ENCODE data around the gene MRPL14. TPM values are rescaled to one million over a fixed set of nuclear protein-coding genes. Genes with fewer than 3 reads are reported as not detected.
"Not testable (repeated sequence)": the region's sequence is repeated elsewhere in the genome, so short reads cannot be mapped to it uniquely, and the experiment has no call there.

MRPL14 gene
- total RNA-seq, 1 donor from 2014 or later: 65.5 TPM

DNA sequence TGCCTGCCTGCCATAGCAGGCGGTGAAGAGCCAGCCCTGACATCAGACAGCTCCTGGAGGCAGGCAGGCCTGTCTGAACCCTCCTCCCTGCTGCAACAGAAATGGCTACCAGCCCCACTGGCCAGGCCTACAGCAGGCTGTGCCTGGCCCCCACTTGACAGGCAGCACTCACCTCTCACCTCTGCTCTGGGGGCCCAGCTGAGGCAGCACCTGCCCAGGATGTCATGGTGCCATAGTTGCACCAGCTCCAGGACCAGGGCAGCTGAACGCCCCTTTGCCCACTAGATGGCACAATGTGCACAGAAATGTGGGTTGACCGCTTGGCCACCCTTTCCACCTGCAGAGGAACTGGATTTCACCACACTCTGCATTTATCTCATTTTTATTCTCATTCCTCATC lies 30.6 kb downstream of the MRPL14 start:
- H3K27ac Mint-ChIP-seq (ENCODE audit: unreplicated experiment): peak overlapping the region; percentile 86
- H3K9me3 Mint-ChIP-seq: no peaks in the 10 kb centered on the region
- peaks cover 2% of the 10 kb centered on the region for H3K36me3 Mint-ChIP-seq (ENCODE audit: low read depth)
- peak; percentile 79 for TF ChIP-seq CTCF (conservative IDR thresholded peaks at IDR 0.05)
- no peaks in the 10 kb centered on the region for H3K27me3 Mint-ChIP-seq (ENCODE audit: low read depth)
- peaks cover 4% of the 10 kb centered on the region for H3K4me1 Mint-ChIP-seq
- peak; percentile 62 for DNase-seq (ENCODE audit: low read depth, low spot score)
- H3K4me3 Mint-ChIP-seq: no peak overlapping the region

GRCh38 chr6:44095243-44095623 lies 32.0 kb downstream of the MRPL14 start:
- not testable (repeated sequence) for DNase-seq (ENCODE audit: low read depth, low spot score); H3K27ac Mint-ChIP-seq (ENCODE audit: unreplicated experiment)

GRCh38 chr6:44094403-44095242 lies 32.6 kb downstream of the MRPL14 start:
- Mint-ChIP-seq H3K36me3 (ENCODE audit: low read depth) (no peaks in the 10 kb centered on the region), H3K27ac (ENCODE audit: unreplicated experiment) (no peak overlapping the region)

More at GRCh38 chr6:44095243-44095623, 32.0 kb downstream of the MRPL14 start:
- H3K4me1 Mint-ChIP-seq; H3K36me3 Mint-ChIP-seq (ENCODE audit: low read depth); H3K27me3 Mint-ChIP-seq (ENCODE audit: low read depth); H3K9me3 Mint-ChIP-seq; H3K4me3 Mint-ChIP-seq: not testable (repeated sequence)

GRCh38 chr6:44093750-44094402 lies 33.4 kb downstream of the MRPL14 start:
- no peaks in the 10 kb centered on the region for H3K27me3 Mint-ChIP-seq (ENCODE audit: low read depth)
- no peak overlapping the region for H3K4me3 Mint-ChIP-seq
- H3K36me3 Mint-ChIP-seq (ENCODE audit: low read depth): no peaks in the 10 kb centered on the region
- no peak for TF ChIP-seq CTCF (conservative IDR thresholded peaks at IDR 0.05)
- peaks cover 4% of the 10 kb centered on the region for H3K4me1 Mint-ChIP-seq
- no peaks in the 10 kb centered on the region for H3K9me3 Mint-ChIP-seq
- peak overlapping the region; percentile 68 for H3K27ac Mint-ChIP-seq (ENCODE audit: unreplicated experiment)
- no peak for DNase-seq (ENCODE audit: low read depth, low spot score)

More at GRCh38 chr6:44094403-44095242, 32.6 kb downstream of the MRPL14 start:
- Mint-ChIP-seq H3K4me1 (peaks cover 4% of the 10 kb centered on the region), H3K4me3 (no peak overlapping the region), H3K9me3 (no peaks in the 10 kb centered on the region), H3K27me3 (ENCODE audit: low read depth) (no peaks in the 10 kb centered on the region)
- no peak for DNase-seq (ENCODE audit: low read depth, low spot score)
- TF ChIP-seq CTCF (conservative IDR thresholded peaks at IDR 0.05): no peak

- H3K27me3 Mint-ChIP-seq (ENCODE audit: low read depth): no peaks in the 10 kb centered on the region
- H3K4me1 Mint-ChIP-seq: peaks cover 4% of the 10 kb centered on the region
- H3K36me3 Mint-ChIP-seq (ENCODE audit: low read depth): no peaks in the 10 kb centered on the region
- TF ChIP-seq CTCF (conservative IDR thresholded peaks at IDR 0.05): no peak
- H3K27ac Mint-ChIP-seq (ENCODE audit: unreplicated experiment): no peak overlapping the region
- DNase-seq (ENCODE audit: low read depth, low spot score): no peak
- no peaks in the 10 kb centered on the region for H3K9me3 Mint-ChIP-seq
- H3K4me3 Mint-ChIP-seq: no peak overlapping the region
Measured at GRCh38 chr6:44093066-44093465, 34.2 kb downstream of the MRPL14 start.
